Measurements from ENCODE around the gene PSAP. TPM values are rescaled to one million over a fixed set of nuclear protein-coding genes. Genes with fewer than 3 reads are reported as not detected.
A peak's percentile ranks its signal among the peaks of the same experiment; 100 is the strongest.
"Not testable (repeated sequence)": the region's sequence is repeated elsewhere in the genome, so short reads cannot be mapped to it uniquely, and the experiment has no call there.

PSAP gene
- total RNA-seq (2012; rRNA removed), result 390 and 542 TPM in 2 replicates

GRCh38 chr10:71850743-71851464, at the start of gene PSAP:
Gene PSAP (minus strand): TSS chr10:71851251. CDS start chr10:71851221, 30 bp downstream.
- peaks cover 29% of the 10 kb centered on the region for H3K4me1 ChIP-seq (ENCODE audit: control insufficient read depth, insufficient read depth, low read length)
- no peaks in the 10 kb centered on the region for H3K27me3 ChIP-seq (ENCODE audit: control insufficient read depth, insufficient read depth, low read length)
- H3K4me3 ChIP-seq (ENCODE audit: low read length), result peak within 1 kb of the TSS; percentile 97
- H3K4me2 ChIP-seq (ENCODE audit: low read length), result peak within 1 kb of the TSS; percentile 84
- H3K9ac ChIP-seq (ENCODE audit: low read depth, low read length), result peak within 1 kb of the TSS; percentile 99
- H3K9me3 ChIP-seq (replicated peaks; ENCODE audit: low read length), result no peaks in the 10 kb centered on the region
- no peaks in the 10 kb centered on the region for H3K36me3 ChIP-seq (ENCODE audit: insufficient read depth, low read length)

- H3K36me3 ChIP-seq (ENCODE audit: insufficient read depth, low read length), result no peaks in the 10 kb centered on the region
- no peaks in the 10 kb centered on the region for H3K4me1 ChIP-seq (ENCODE audit: control insufficient read depth, insufficient read depth, low read length)
- H3K27me3 ChIP-seq (ENCODE audit: control insufficient read depth, insufficient read depth, low read length), result peaks cover 4% of the 10 kb centered on the region
- H3K4me3 ChIP-seq (ENCODE audit: low read length), result no peak overlapping the region
- H3K9ac ChIP-seq (ENCODE audit: low read depth, low read length), result no peak overlapping the region
- no peaks in the 10 kb centered on the region for H3K9me3 ChIP-seq (replicated peaks; ENCODE audit: low read length)
- H3K4me2 ChIP-seq (ENCODE audit: low read length), result no peak overlapping the region
These were observed 49.6 kb upstream of the PSAP start for GRCh38 chr10:71900441-71901180.

- H3K4me3 ChIP-seq (ENCODE audit: low read length), result no peak overlapping the region
- H3K36me3 ChIP-seq (ENCODE audit: insufficient read depth, low read length), result no peaks in the 10 kb centered on the region
These were observed 48.8 kb upstream of the PSAP start for GRCh38 chr10:71899665-71900412.

GRCh38 chr10:71898346-71898745, 47.3 kb upstream of the PSAP start:
- not testable (repeated sequence) for H3K4me3 ChIP-seq (ENCODE audit: low read length); H3K9me3 ChIP-seq (replicated peaks; ENCODE audit: low read length); H3K4me1 ChIP-seq (ENCODE audit: control insufficient read depth, insufficient read depth, low read length); H3K36me3 ChIP-seq (ENCODE audit: insufficient read depth, low read length); H3K4me2 ChIP-seq (ENCODE audit: low read length); H3K9ac ChIP-seq (ENCODE audit: low read depth, low read length); H3K27me3 ChIP-seq (ENCODE audit: control insufficient read depth, insufficient read depth, low read length)

More at GRCh38 chr10:71899665-71900412, 48.8 kb upstream of the PSAP start:
- no peak overlapping the region for H3K9ac ChIP-seq (ENCODE audit: low read depth, low read length)
- no peaks in the 10 kb centered on the region for H3K9me3 ChIP-seq (replicated peaks; ENCODE audit: low read length)
- no peaks in the 10 kb centered on the region for H3K27me3 ChIP-seq (ENCODE audit: control insufficient read depth, insufficient read depth, low read length)
- no peaks in the 10 kb centered on the region for H3K4me1 ChIP-seq (ENCODE audit: control insufficient read depth, insufficient read depth, low read length)
- no peak overlapping the region for H3K4me2 ChIP-seq (ENCODE audit: low read length)

- Histone ChIP-seq H3K36me3 (ENCODE audit: insufficient read depth, low read length) (no peaks in the 10 kb centered on the region), H3K27me3 (ENCODE audit: control insufficient read depth, insufficient read depth, low read length) (peaks cover 3% of the 10 kb centered on the region), H3K4me1 (ENCODE audit: control insufficient read depth, insufficient read depth, low read length) (peaks cover 6% of the 10 kb centered on the region), H3K9me3 (replicated peaks; ENCODE audit: low read length) (no peaks in the 10 kb centered on the region), H3K4me2 (ENCODE audit: low read length) (no peak overlapping the region), H3K9ac (ENCODE audit: low read depth, low read length) (no peak overlapping the region), H3K4me3 (ENCODE audit: low read length) (no peak overlapping the region)
These were observed 42.9 kb upstream of the PSAP start for GRCh38 chr10:71893920-71894319.

GRCh38 chr10:71893258-71893815, 42.3 kb upstream of the PSAP start:
- Histone ChIP-seq H3K4me1 (ENCODE audit: control insufficient read depth, insufficient read depth, low read length) (peaks cover 6% of the 10 kb centered on the region), H3K9me3 (replicated peaks; ENCODE audit: low read length) (no peaks in the 10 kb centered on the region), H3K36me3 (ENCODE audit: insufficient read depth, low read length) (no peaks in the 10 kb centered on the region), H3K9ac (ENCODE audit: low read depth, low read length) (no peak overlapping the region), H3K27me3 (ENCODE audit: control insufficient read depth, insufficient read depth, low read length) (peaks cover 3% of the 10 kb centered on the region), H3K4me2 (ENCODE audit: low read length) (no peak overlapping the region), H3K4me3 (ENCODE audit: low read length) (no peak overlapping the region)

- H3K4me1 ChIP-seq (ENCODE audit: control insufficient read depth, insufficient read depth, low read length), result peaks cover 6% of the 10 kb centered on the region
- no peak overlapping the region for H3K4me2 ChIP-seq (ENCODE audit: low read length)
- H3K36me3 ChIP-seq (ENCODE audit: insufficient read depth, low read length), result no peaks in the 10 kb centered on the region
- H3K27me3 ChIP-seq (ENCODE audit: control insufficient read depth, insufficient read depth, low read length), result peaks cover 3% of the 10 kb centered on the region
- no peaks in the 10 kb centered on the region for H3K9me3 ChIP-seq (replicated peaks; ENCODE audit: low read length)
- H3K4me3 ChIP-seq (ENCODE audit: low read length), result no peak overlapping the region
- no peak overlapping the region for H3K9ac ChIP-seq (ENCODE audit: low read depth, low read length)
These were observed 40.4 kb upstream of the PSAP start for GRCh38 chr10:71891437-71891836.

GRCh38 chr10:71889388-71889987, 38.4 kb upstream of the PSAP start:
- Histone ChIP-seq H3K36me3 (ENCODE audit: insufficient read depth, low read length) (no peaks in the 10 kb centered on the region), H3K4me3 (ENCODE audit: low read length) (peak overlapping the region; percentile 93), H3K9ac (ENCODE audit: low read depth, low read length) (peak overlapping the region; percentile 82), H3K4me2 (ENCODE audit: low read length) (peak overlapping the region; percentile 100), H3K9me3 (replicated peaks; ENCODE audit: low read length) (no peaks in the 10 kb centered on the region), H3K27me3 (ENCODE audit: control insufficient read depth, insufficient read depth, low read length) (peaks cover 8% of the 10 kb centered on the region), H3K4me1 (ENCODE audit: control insufficient read depth, insufficient read depth, low read length) (peaks cover 6% of the 10 kb centered on the region)

- H3K4me2 ChIP-seq (ENCODE audit: low read length), result peak overlapping the region; percentile 100
- peaks cover 8% of the 10 kb centered on the region for H3K27me3 ChIP-seq (ENCODE audit: control insufficient read depth, insufficient read depth, low read length)
- no peaks in the 10 kb centered on the region for H3K36me3 ChIP-seq (ENCODE audit: insufficient read depth, low read length)
- peak overlapping the region; percentile 82 for H3K9ac ChIP-seq (ENCODE audit: low read depth, low read length)
- H3K9me3 ChIP-seq (replicated peaks; ENCODE audit: low read length), result no peaks in the 10 kb centered on the region
- peaks cover 6% of the 10 kb centered on the region for H3K4me1 ChIP-seq (ENCODE audit: control insufficient read depth, insufficient read depth, low read length)
- peak overlapping the region; percentile 93 for H3K4me3 ChIP-seq (ENCODE audit: low read length)
These were observed 37.8 kb upstream of the PSAP start for GRCh38 chr10:71888623-71889387.

GRCh38 chr10:71888248-71888622, 37.2 kb upstream of the PSAP start:
- H3K9ac ChIP-seq (ENCODE audit: low read depth, low read length), result peak overlapping the region; percentile 82
- H3K27me3 ChIP-seq (ENCODE audit: control insufficient read depth, insufficient read depth, low read length), result peaks cover 5% of the 10 kb centered on the region
- H3K4me2 ChIP-seq (ENCODE audit: low read length), result peak overlapping the region; percentile 100
- H3K4me1 ChIP-seq (ENCODE audit: control insufficient read depth, insufficient read depth, low read length), result peaks cover 6% of the 10 kb centered on the region
- H3K4me3 ChIP-seq (ENCODE audit: low read length), result peak overlapping the region; percentile 93
- H3K36me3 ChIP-seq (ENCODE audit: insufficient read depth, low read length), result no peaks in the 10 kb centered on the region
- no peaks in the 10 kb centered on the region for H3K9me3 ChIP-seq (replicated peaks; ENCODE audit: low read length)
